SK-N-SH treated with all-trans-retinoic acid at 6 μM for 48 hours (cell line): Measurements from ENCODE around the gene COL4A1.
A peak's percentile ranks its signal among the peaks of the same experiment; 100 is the strongest.

Experiments
- ATAC-seq: fragments of 200-7000 bp; cut with Tn5 transposase; 3 replicates; pipeline ENCODE4 v1.9.1; 2020; ENCODE audit warnings: mild to moderate bottlenecking, moderate library complexity
- ARNTL ChIP-seq: fragments of 450-650 bp; formaldehyde crosslinking; IDR thresholded peaks from 2 replicates; pipeline ENCODE4 v1.5.0; 2020; ENCODE audit warnings: low read depth, mild to moderate bottlenecking, moderate library complexity, borderline replicate concordance
- CREB5 ChIP-seq: fragments of 250-450 bp; sonication (Bioruptor Pico); IDR thresholded peaks from 2 replicates; pipeline ENCODE4 v1.5.1; 2020; ENCODE audit warnings: low read depth, mild to moderate bottlenecking, moderate library complexity
- CSDC2 ChIP-seq: fragments of 250-450 bp; sonication (Bioruptor Pico); IDR thresholded peaks from 2 replicates; pipeline ENCODE4 v1.5.0; 2020; ENCODE audit warnings: mild to moderate bottlenecking, moderate library complexity
- CSRNP3 ChIP-seq: fragments of 250-450 bp; sonication (Bioruptor Pico); IDR thresholded peaks from 2 replicates; pipeline ENCODE4 v1.5.1; 2021; ENCODE audit warnings: mild to moderate bottlenecking, moderate library complexity
- GLIS3 ChIP-seq: fragments of 250-450 bp; sonication (Bioruptor Pico); IDR thresholded peaks from 2 replicates; pipeline ENCODE4 v1.5.0; 2020; ENCODE audit warnings: mild to moderate bottlenecking, moderate library complexity
- ISL1 ChIP-seq: fragments of 250-450 bp; sonication (Bioruptor Pico); IDR thresholded peaks from 2 replicates; pipeline ENCODE4 v2.1.2; 2022; ENCODE audit warnings: mild to moderate bottlenecking, moderate library complexity
- OSR1 ChIP-seq: fragments of 250-450 bp; sonication (Bioruptor Pico); IDR thresholded peaks from 2 replicates; pipeline ENCODE4 v1.8.0; 2022; ENCODE audit warnings: moderate library complexity, mild to moderate bottlenecking, inconsistent platforms
- PATZ1 ChIP-seq: fragments of 250-450 bp; sonication (Bioruptor Pico); IDR thresholded peaks from 2 replicates; pipeline ENCODE4 v1.8.0; 2020; ENCODE audit warnings: mild to moderate bottlenecking, moderate library complexity, borderline replicate concordance
- POU6F1 ChIP-seq: fragments of 250-450 bp; sonication (Bioruptor Pico); IDR thresholded peaks from 2 replicates; pipeline ENCODE4 v1.8.0; 2021; ENCODE audit warnings: low read depth, mild to moderate bottlenecking, moderate library complexity, borderline replicate concordance
- PPARA ChIP-seq: fragments of 250-450 bp; sonication (Bioruptor Pico); IDR thresholded peaks from 2 replicates; pipeline ENCODE4 v1.5.0; 2020; ENCODE audit warnings: mild to moderate bottlenecking, borderline replicate concordance
- RARB ChIP-seq: fragments of 250-450 bp; sonication (Bioruptor Pico); IDR thresholded peaks from 2 replicates; pipeline ENCODE4 v1.8.0; 2021; ENCODE audit warnings: mild to moderate bottlenecking, moderate library complexity
- SNAI2 ChIP-seq: fragments of 250-450 bp; sonication (Bioruptor Pico); IDR thresholded peaks from 2 replicates; pipeline ENCODE4 v1.5.0; 2020; ENCODE audit warnings: mild to moderate bottlenecking, moderate library complexity
- TCF4 ChIP-seq: fragments of 250-450 bp; sonication (Bioruptor Pico); IDR thresholded peaks from 2 replicates; pipeline ENCODE4 v1.8.0; 2021; ENCODE audit warnings: mild to moderate bottlenecking, moderate library complexity, borderline replicate concordance
- TOX ChIP-seq: fragments of 250-450 bp; sonication (Bioruptor Pico); IDR thresholded peaks from 2 replicates; pipeline ENCODE4 v1.8.0; 2021; ENCODE audit warnings: mild to moderate bottlenecking, moderate library complexity, borderline replicate concordance
- TSHZ2 ChIP-seq: fragments of 250-450 bp; sonication (Bioruptor Pico); IDR thresholded peaks from 2 replicates; pipeline ENCODE4 v1.5.0; 2020; ENCODE audit warnings: mild to moderate bottlenecking, moderate library complexity
- ZFP3 ChIP-seq: fragments of 250-450 bp; sonication (Bioruptor Pico); IDR thresholded peaks from 2 replicates; pipeline ENCODE4 v1.5.0; 2020; ENCODE audit warnings: mild to moderate bottlenecking, moderate library complexity
- ZFP30 ChIP-seq: fragments of 450-650 bp; formaldehyde crosslinking; IDR thresholded peaks from 2 replicates; pipeline ENCODE4 v1.5.0; 2022; ENCODE audit warnings: mild to moderate bottlenecking, moderate library complexity
- ZNF565 ChIP-seq: fragments of 450-650 bp; formaldehyde crosslinking; conservative IDR thresholded peaks from 2 replicates; pipeline ENCODE4 v1.5.0; 2020; ENCODE audit warnings: low read depth, mild to moderate bottlenecking, moderate library complexity

COL4A1 gene

GRCh38 chr13:110236831-110237261 lies 70.1 kb downstream of the COL4A1 start:
- no peak for ATAC-seq
- TF ChIP-seq ZNF565 (no peak), GLIS3 (no peak), CSDC2 (no peak), TOX (CRISPR knock-in tag) (no peak), RARB (CRISPR knock-in tag) (no peak), ZFP30 (CRISPR knock-in tag) (no peak), ZFP3 (no peak), OSR1 (no peak), TCF4 (no peak)

- no peak for ATAC-seq
Observed at GRCh38 chr13:110236431-110236830, 70.5 kb downstream of the COL4A1 start.

GRCh38 chr13:110234532-110234931 lies 72.4 kb downstream of the COL4A1 start:
- TF ChIP-seq CREB5 (no peak), SNAI2 (CRISPR knock-in tag) (no peak), RARB (CRISPR knock-in tag) (no peak), TCF4 (no peak), CSRNP3 (no peak), PPARA (CRISPR knock-in tag) (no peak)
- ATAC-seq: no peak

More at GRCh38 chr13:110236431-110236830, 70.5 kb downstream of the COL4A1 start:
- TF ChIP-seq POU6F1 (CRISPR knock-in tag) (no peak), ZFP3 (no peak), ARNTL (CRISPR knock-in tag) (no peak), TOX (CRISPR knock-in tag) (no peak), GLIS3 (no peak), ISL1 (CRISPR knock-in tag) (no peak), CSRNP3 (no peak)

GRCh38 chr13:110233951-110234280 lies 73.0 kb downstream of the COL4A1 start:
- ATAC-seq: no peak
- no peak for TF ChIP-seq POU6F1 (CRISPR knock-in tag)
- no peak for TF ChIP-seq RARB (CRISPR knock-in tag)
- no peak for TF ChIP-seq CSDC2
- TF ChIP-seq TOX (CRISPR knock-in tag): no peak
- TF ChIP-seq CREB5: no peak

- peak; percentile 52 for ATAC-seq
- no peak for TF ChIP-seq SNAI2 (CRISPR knock-in tag)
- TF ChIP-seq TSHZ2 (CRISPR knock-in tag): no peak
- no peak for TF ChIP-seq PATZ1 (CRISPR knock-in tag)
- no peak for TF ChIP-seq ZFP3
Observed at GRCh38 chr13:110233181-110233950, 73.6 kb downstream of the COL4A1 start.
